ENCODE results near the gene KBTBD4.

KBTBD4 gene

DNA sequence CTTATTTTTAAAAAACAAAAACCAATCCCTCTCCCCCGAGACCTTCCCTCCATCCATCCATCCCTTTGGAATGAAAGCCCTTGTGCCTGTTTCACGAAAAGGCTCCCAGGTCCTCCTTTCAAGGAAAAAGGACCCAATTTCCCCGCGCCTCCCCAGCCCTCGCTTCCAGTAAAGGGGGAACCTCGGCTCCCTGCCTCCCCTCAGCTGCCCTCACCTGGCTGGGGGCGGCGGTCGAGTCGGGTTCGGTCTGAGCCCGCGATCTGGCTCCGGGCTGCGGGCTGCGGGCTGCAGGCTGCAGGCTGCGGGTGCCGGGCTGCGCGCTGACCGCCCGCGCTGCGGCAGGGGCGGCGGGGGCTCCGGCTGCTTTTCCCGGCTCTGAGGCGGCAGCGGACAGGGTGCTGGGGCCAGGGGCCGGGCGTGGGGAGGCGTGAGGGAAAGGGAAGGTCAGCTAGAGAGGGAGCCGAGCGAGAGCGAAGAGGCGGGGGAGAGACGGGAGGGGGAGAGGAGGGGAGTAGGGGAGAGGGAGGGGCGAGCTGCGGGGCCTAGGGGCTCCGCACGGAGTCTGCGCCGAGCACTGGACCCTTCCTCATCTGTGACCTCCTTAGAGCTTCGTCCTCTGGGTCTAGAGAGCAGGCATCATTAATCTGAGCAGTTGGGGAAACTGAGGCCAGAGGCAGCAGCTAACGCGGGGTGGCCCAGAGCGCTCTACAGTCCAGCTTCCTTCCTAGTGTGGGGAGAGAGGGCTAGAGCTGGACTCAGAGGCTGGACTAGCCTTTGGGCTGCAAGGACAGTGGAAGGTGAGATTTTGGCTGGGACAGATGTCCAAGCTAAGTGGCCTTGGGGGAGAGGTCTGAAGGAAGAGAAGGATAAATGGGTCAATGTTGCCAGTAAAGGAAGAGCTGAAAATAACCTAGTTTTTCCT is 15.4 kb upstream of the KBTBD4 start, which contains the start of gene C1QTNF4:
C1QTNF4 (minus strand) TSS at position 478 of the 922 bp plus-strand sequence. CDS start 3,601 bp downstream, outside the sequence.
- no peaks in the 10 kb centered on the region for H3K36me3 ChIP-seq
- peak within 1 kb of the TSS; percentile 51 for H3K4me3 ChIP-seq (ENCODE audit: low read depth, low read length)
- H3K27ac ChIP-seq: no peak within 1 kb of the TSS
- TF ChIP-seq CTCF (IDR thresholded peaks at IDR 0.05; ENCODE audit: low read depth, low read length): no peak
- no peaks in the 10 kb centered on the region for H3K9me3 ChIP-seq (ENCODE audit: severe bottlenecking)
- DNase-seq: peak; percentile 50
- H3K27me3 ChIP-seq (ENCODE audit: insufficient read depth, low read depth, severe bottlenecking): peaks cover 8% of the 10 kb centered on the region

DNA sequence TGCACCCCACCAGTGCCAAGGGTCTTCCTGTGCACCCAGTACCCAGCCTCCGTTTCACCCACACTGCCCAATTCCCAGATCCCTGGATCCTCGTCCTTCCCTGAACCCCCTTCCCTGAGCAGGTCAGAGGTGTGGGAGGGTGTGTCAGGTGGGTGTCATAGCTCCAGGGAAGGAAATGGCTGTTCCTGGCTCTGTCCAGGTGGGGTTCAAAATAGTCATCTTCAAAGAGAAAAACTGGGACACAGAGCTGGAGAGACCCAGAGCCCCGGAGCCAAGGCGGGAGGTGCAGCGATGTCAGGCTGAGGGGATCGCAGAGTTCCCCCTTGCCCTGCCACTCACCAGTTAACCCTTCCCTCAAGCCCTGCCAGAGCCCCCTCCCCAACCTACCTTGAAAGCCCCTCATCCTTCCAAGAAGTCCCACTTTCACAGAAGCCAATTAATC is 14.7 kb upstream of the KBTBD4 start:
- Histone ChIP-seq H3K9me3 (ENCODE audit: severe bottlenecking) (no peaks in the 10 kb centered on the region), H3K4me3 (ENCODE audit: low read depth, low read length) (peak overlapping the region; percentile 51), H3K36me3 (no peaks in the 10 kb centered on the region), H3K27ac (no peak overlapping the region), H3K27me3 (ENCODE audit: insufficient read depth, low read depth, severe bottlenecking) (peaks cover 8% of the 10 kb centered on the region)
- no peak for DNase-seq
- TF ChIP-seq CTCF (IDR thresholded peaks at IDR 0.05; ENCODE audit: low read depth, low read length): no peak

DNA sequence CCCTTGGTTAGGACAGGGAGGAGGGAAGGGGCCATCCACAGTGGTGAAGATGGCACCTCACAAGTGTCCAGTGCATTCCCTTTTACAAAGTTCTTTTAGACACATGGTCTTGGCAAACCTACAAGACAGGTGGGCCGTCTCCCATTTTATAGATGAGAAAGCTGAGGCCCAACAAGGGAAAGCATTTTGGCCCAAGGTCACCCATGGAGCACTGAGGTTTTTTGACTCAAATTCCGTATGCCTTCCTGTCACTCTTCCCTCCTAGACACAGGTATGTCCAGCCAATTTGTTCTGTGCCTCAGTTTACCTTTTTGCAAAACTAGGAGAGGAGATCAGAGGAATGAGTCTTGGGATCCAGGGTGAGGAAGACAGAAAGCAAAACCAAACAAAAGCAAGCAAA is 14.2 kb upstream of the KBTBD4 start:
- H3K27ac ChIP-seq: no peak overlapping the region
- no peak for DNase-seq
- H3K9me3 ChIP-seq (ENCODE audit: severe bottlenecking): no peaks in the 10 kb centered on the region
- peaks cover 8% of the 10 kb centered on the region for H3K27me3 ChIP-seq (ENCODE audit: insufficient read depth, low read depth, severe bottlenecking)
- H3K4me3 ChIP-seq (ENCODE audit: low read depth, low read length): no peak overlapping the region
- TF ChIP-seq CTCF (IDR thresholded peaks at IDR 0.05; ENCODE audit: low read depth, low read length): no peak
- H3K36me3 ChIP-seq: no peaks in the 10 kb centered on the region

DNA sequence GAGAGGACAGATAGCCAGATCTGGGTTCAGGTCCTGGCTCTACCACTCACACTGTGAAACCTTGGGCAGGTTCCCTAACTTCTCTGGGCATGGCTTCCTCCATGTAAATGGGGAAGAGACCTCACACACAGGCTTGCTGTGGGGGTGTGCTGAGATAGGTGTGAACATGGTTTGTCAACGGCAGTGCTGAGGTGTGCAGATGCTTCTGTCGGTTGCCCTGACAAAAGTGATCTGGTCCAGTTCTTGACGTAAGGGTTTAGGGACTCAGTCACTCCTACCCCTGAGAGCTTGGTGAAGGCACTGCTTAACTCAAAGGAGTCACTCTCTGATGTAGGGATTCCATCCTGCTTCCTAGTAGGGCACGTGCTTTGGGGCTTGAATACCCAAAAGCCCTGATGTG is 13.5 kb upstream of the KBTBD4 start:
- H3K36me3 ChIP-seq: no peaks in the 10 kb centered on the region
- no peaks in the 10 kb centered on the region for H3K9me3 ChIP-seq (ENCODE audit: severe bottlenecking)
- TF ChIP-seq CTCF (IDR thresholded peaks at IDR 0.05; ENCODE audit: low read depth, low read length): no peak
- DNase-seq: no peak
- H3K4me3 ChIP-seq (ENCODE audit: low read depth, low read length): no peak overlapping the region
- no peak overlapping the region for H3K27ac ChIP-seq
- peaks cover 8% of the 10 kb centered on the region for H3K27me3 ChIP-seq (ENCODE audit: insufficient read depth, low read depth, severe bottlenecking)

DNA sequence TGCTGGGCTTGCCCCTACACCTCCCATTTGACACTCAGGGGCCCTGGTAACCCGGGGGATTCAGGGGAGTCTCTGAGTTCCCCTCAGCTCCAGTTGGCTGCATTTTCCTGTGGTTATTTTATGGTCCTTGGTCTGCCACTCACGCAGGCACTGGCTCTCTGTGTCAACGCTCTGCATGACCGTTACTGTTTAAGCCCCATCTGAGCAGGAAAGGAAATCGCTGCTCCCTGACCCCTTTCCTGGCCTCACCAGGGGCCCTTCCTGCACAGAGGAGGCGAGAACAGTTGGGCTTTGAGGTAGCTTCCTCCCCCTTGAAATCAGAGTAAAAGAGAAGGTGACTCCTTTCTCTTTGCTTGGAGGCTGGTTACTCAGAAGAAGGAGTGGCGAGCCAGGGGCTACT is 13.0 kb upstream of the KBTBD4 start:
- Histone ChIP-seq H3K4me3 (ENCODE audit: low read depth, low read length) (no peak overlapping the region), H3K27me3 (ENCODE audit: insufficient read depth, low read depth, severe bottlenecking) (peaks cover 8% of the 10 kb centered on the region), H3K36me3 (no peaks in the 10 kb centered on the region), H3K9me3 (ENCODE audit: severe bottlenecking) (no peaks in the 10 kb centered on the region), H3K27ac (no peak overlapping the region)
- no peak for DNase-seq
- TF ChIP-seq CTCF (IDR thresholded peaks at IDR 0.05; ENCODE audit: low read depth, low read length): no peak

All from WERI-Rb-1 (cell line).